GM20431 (cell line): ENCODE measurements around the gene DIP2C.
"Not testable (repeated sequence)": the region's sequence is repeated elsewhere in the genome, so short reads cannot be mapped to it uniquely, and the experiment has no call there.

Source experiments
- in situ Hi-C: fragments of 300-500 bp; cut with MseI, MboI; formaldehyde crosslinking; loops from one replicate; pipeline ENCODE4 v1.15.0; 2020; ENCODE audit warnings: low sequenced_read_pairs; ENCODE audit not compliant: unreplicated experiment

Gene DIP2C

GRCh38 chr10:373526-374309 is 315.8 kb downstream of the DIP2C start:
- in situ Hi-C loops, result no loop called here

GRCh38 chr10:373015-373414 is 316.5 kb downstream of the DIP2C start:
- in situ Hi-C loops, result no loop called here

- in situ Hi-C loops, result no loop called here
Measured at GRCh38 chr10:372566-372965, 316.9 kb downstream of the DIP2C start.

GRCh38 chr10:371515-371914 is 318.0 kb downstream of the DIP2C start:
- in situ Hi-C loops, result no loop called here

GRCh38 chr10:370449-370825 is 319.0 kb downstream of the DIP2C start:
- in situ Hi-C loops, result no loop called here

GRCh38 chr10:369684-370448 is 319.6 kb downstream of the DIP2C start:
- in situ Hi-C loops, result no loop called here

- in situ Hi-C loops, result no loop called here
Measured at GRCh38 chr10:369221-369683, 320.2 kb downstream of the DIP2C start.

GRCh38 chr10:368579-369220 is 320.8 kb downstream of the DIP2C start:
- in situ Hi-C loops, result no loop called here

- in situ Hi-C loops, result not testable (repeated sequence)
Measured at GRCh38 chr10:368107-368506, 321.4 kb downstream of the DIP2C start.

GRCh38 chr10:367636-368035 is 321.8 kb downstream of the DIP2C start:
- in situ Hi-C loops, result no loop called here

- in situ Hi-C loops, result no loop called here
Measured at GRCh38 chr10:366186-366585, 323.3 kb downstream of the DIP2C start.

GRCh38 chr10:364267-364775 is 325.1 kb downstream of the DIP2C start:
- in situ Hi-C loops, result no loop called here

- in situ Hi-C loops, result no loop called here
Measured at GRCh38 chr10:363152-363551, 326.3 kb downstream of the DIP2C start.

- in situ Hi-C loops, result no loop called here
Measured at GRCh38 chr10:361203-362081, 328.0 kb downstream of the DIP2C start.

- in situ Hi-C loops, result no loop called here
Measured at GRCh38 chr10:360653-361052, 328.8 kb downstream of the DIP2C start.

- in situ Hi-C loops, result no loop called here
Measured at GRCh38 chr10:359762-360161, 329.7 kb downstream of the DIP2C start.

- in situ Hi-C loops, result no loop called here
Measured at GRCh38 chr10:359093-359492, 330.4 kb downstream of the DIP2C start.

GRCh38 chr10:357201-357950 is 332.1 kb downstream of the DIP2C start:
- in situ Hi-C loops, result no loop called here

- in situ Hi-C loops, result no loop called here
Measured at GRCh38 chr10:356452-356851, 333.0 kb downstream of the DIP2C start.
